HEK293 (cell line): ENCODE measurements around the gene AKT3.

Experiments
- CTCF ChIA-PET: fragments of 350-600 bp; formaldehyde crosslinking; extraction: SDS; loops from one replicate; lab custom pipeline; 2021; ENCODE audit warnings: antibody characterized with exemption; lab: Yijun Ruan, JAX
- POLR2A ChIA-PET: fragments of 300-600 bp; formaldehyde crosslinking; extraction: SDS; loops from one replicate; lab custom pipeline; 2020; ENCODE audit warnings: antibody characterized with exemption, inconsistent platforms; lab: Yijun Ruan, JAX
- H3K27ac ChIP-seq: fragments of 200-500 bp; sonication (Bioruptor generic); 2 replicates; pipeline ENCODE4 v1.5.1; 2014; ENCODE audit warnings: low read depth, low read length, control low read depth, inconsistent platforms; ENCODE audit errors: extremely low read depth
- H3K36me3 ChIP-seq, 2 experiments: fragments of 200-500 bp in 1 of 2; sonication (Bioruptor generic) in 1 of 2; 1 replicate in 1 of 2; 2 replicates in 1 of 2; pipeline ENCODE4 v1.5.1; 2014 to 2017; ENCODE audit warnings: inconsistent platforms in 2 of 2, low read length in 2 of 2; ENCODE audit not compliant: control insufficient read depth in 2 of 2, insufficient read depth in 1 of 2
- H3K4me1 ChIP-seq: fragments of 200-500 bp; sonication (Bioruptor generic); 2 replicates; pipeline ENCODE4 v1.5.1; 2014; ENCODE audit warnings: mild to moderate bottlenecking, low read length, inconsistent platforms; ENCODE audit not compliant: control insufficient read depth, insufficient read depth
- H3K4me3 ChIP-seq: 2 replicates; pipeline ENCODE4 v1.5.1; 2011; ENCODE audit warnings: low read depth, mild to moderate bottlenecking, control low read depth, low read length, moderate library complexity
- H3K9me3 ChIP-seq: fragments of 200-500 bp; sonication (Bioruptor generic); 2 replicates; pipeline ENCODE4 v1.5.1; 2014; ENCODE audit warnings: low read depth, low read length, inconsistent platforms; ENCODE audit not compliant: control insufficient read depth, insufficient read depth
- AEBP2 ChIP-seq: fragments of 450-650 bp; formaldehyde crosslinking; IDR thresholded peaks from 2 replicates; pipeline ENCODE4 v1.5.1; 2016; ENCODE audit warnings: missing biosample characterization, missing genetic modification characterization, borderline replicate concordance
- ZBTB21 ChIP-seq: fragments of 450-650 bp; formaldehyde crosslinking; IDR thresholded peaks from 2 replicates; pipeline ENCODE4 v1.5.1; 2017; ENCODE audit warnings: missing biosample characterization, missing genetic modification characterization
- ZNF157 ChIP-seq: fragments of 450-650 bp; formaldehyde crosslinking; IDR thresholded peaks from 2 replicates; pipeline ENCODE4 v1.5.1; 2016; ENCODE audit warnings: missing biosample characterization, missing genetic modification characterization
- ZNF280D ChIP-seq: fragments of 450-650 bp; formaldehyde crosslinking; IDR thresholded peaks from 2 replicates; pipeline ENCODE4 v1.5.1; 2016; ENCODE audit warnings: missing biosample characterization, missing genetic modification characterization
- ZNF324 ChIP-seq: fragments of 450-650 bp; formaldehyde crosslinking; IDR thresholded peaks from 2 replicates; pipeline ENCODE4 v1.5.1; 2016; ENCODE audit warnings: missing biosample characterization, missing genetic modification characterization
- ZNF341 ChIP-seq: fragments of 450-650 bp; formaldehyde crosslinking; IDR thresholded peaks from 2 replicates; pipeline ENCODE4; 2016; ENCODE audit warnings: low read depth, missing biosample characterization, missing genetic modification characterization
- ZNF37A ChIP-seq: fragments of 450-650 bp; IDR thresholded peaks from 2 replicates; pipeline ENCODE4 v1.5.1; 2018; ENCODE audit warnings: missing biosample characterization, missing genetic modification characterization
- ZNF580 ChIP-seq: fragments of 450-650 bp; formaldehyde crosslinking; IDR thresholded peaks from 2 replicates; pipeline ENCODE4 v1.5.1; 2016; ENCODE audit warnings: missing biosample characterization, missing genetic modification characterization
- ZNF610 ChIP-seq: fragments of 450-650 bp; formaldehyde crosslinking; IDR thresholded peaks from 2 replicates; pipeline ENCODE4 v1.5.1; 2016; ENCODE audit warnings: missing biosample characterization, missing genetic modification characterization, borderline replicate concordance
- ZNF621 ChIP-seq: fragments of 450-650 bp; formaldehyde crosslinking; IDR thresholded peaks from 2 replicates; pipeline ENCODE4 v1.5.1; 2017; ENCODE audit warnings: missing biosample characterization, missing genetic modification characterization
- ZNF777 ChIP-seq: fragments of 450-650 bp; formaldehyde crosslinking; IDR thresholded peaks from 2 replicates; pipeline ENCODE4 v1.5.1; 2017; ENCODE audit warnings: missing biosample characterization, missing genetic modification characterization, borderline replicate concordance
- ZNF843 ChIP-seq: fragments of 450-650 bp; formaldehyde crosslinking; IDR thresholded peaks from 2 replicates; pipeline ENCODE4 v1.5.1; 2016; ENCODE audit warnings: missing biosample characterization, missing genetic modification characterization

The AKT3 gene

GRCh38 chr1:243742819-243743218 is 107.2 kb downstream of the AKT3 start:
- TF ChIP-seq ZNF37A (tag by site-specific recombination) (no peak), ZNF157 (no peak), ZBTB21 (tag by site-specific recombination) (no peak), ZNF621 (tag by site-specific recombination) (no peak)
- Histone ChIP-seq H3K27ac (no peak overlapping the region), H3K4me1 (peaks cover 2% of the 10 kb centered on the region; the same call in 1 of the 2 replicates), H3K9me3 (no peaks in the 10 kb centered on the region), H3K36me3 (peaks cover 0 to 6% of the 10 kb centered on the region in 2 experiments; a peak in 1 of 3 replicates), H3K4me3 (no peak overlapping the region)
- ChIA-PET CTCF (no interaction called here), POLR2A (no interaction called here)

GRCh38 chr1:243740255-243740999 is 109.6 kb downstream of the AKT3 start:
- CTCF ChIA-PET = interaction anchor here (0.6 to 1.0 kb wide), 5 partner anchors 12 to 533 kb away, joined by 3 to 4 read pairs (median 3); no protein-coding TSS in a partner anchor
- no peak overlapping the region for H3K27ac ChIP-seq
- peaks cover 0 to 6% of the 10 kb centered on the region in 2 experiments; a peak in 1 of 3 replicates for H3K36me3 ChIP-seq
- no peaks in the 10 kb centered on the region for H3K9me3 ChIP-seq
- POLR2A ChIA-PET = no interaction called here
- TF ChIP-seq ZNF843 = no peak
- TF ChIP-seq ZNF580 = no peak
- no peak for TF ChIP-seq ZNF777
- TF ChIP-seq ZNF280D (tag by site-specific recombination) = no peak
- TF ChIP-seq AEBP2 (tag by site-specific recombination) = no peak
- no peak for TF ChIP-seq ZNF341 (tag by site-specific recombination)
- H3K4me3 ChIP-seq = no peak overlapping the region
- peaks cover 2% of the 10 kb centered on the region; the same call in 1 of the 2 replicates for H3K4me1 ChIP-seq

GRCh38 chr1:243739335-243740003 is 110.6 kb downstream of the AKT3 start:
- H3K4me3 ChIP-seq = no peak overlapping the region
- no peaks in the 10 kb centered on the region for H3K9me3 ChIP-seq
- POLR2A ChIA-PET = no interaction called here
- no peak for TF ChIP-seq ZNF324 (tag by site-specific recombination)
- peak; percentile 92; the same call in 1 of the 2 replicates for TF ChIP-seq ZNF610 (tag by site-specific recombination)
- TF ChIP-seq, all 188 proteins: peak for 1
- CTCF ChIA-PET = interaction anchor here (0.6 to 0.7 kb wide), 3 partner anchors 12 to 494 kb away, joined by 3 to 4 read pairs (median 3); no protein-coding TSS in a partner anchor
- peaks cover 0 to 6% of the 10 kb centered on the region in 2 experiments; a peak in 1 of 3 replicates for H3K36me3 ChIP-seq
- peaks cover 2% of the 10 kb centered on the region; the same call in 1 of the 2 replicates for H3K4me1 ChIP-seq
- no peak overlapping the region for H3K27ac ChIP-seq
